Activated naive CD8-positive, alpha-beta T cell treated with anti-CD3 and anti-CD28 coated beads, Interleukin-2, amount 10 ng/mL, durations not matched to agents 7 days and 5 days (primary cell): ENCODE data around the gene ZNF550. TPM values are rescaled to one million over a fixed set of nuclear protein-coding genes. Genes with fewer than 3 reads are reported as not detected.
"Not testable (repeated sequence)": the region's sequence is repeated elsewhere in the genome, so short reads cannot be mapped to it uniquely, and the experiment has no call there.

ENCODE experiments used
- ATAC-seq: fragments of 150-1000 bp; cut with Tn5 transposase; one replicate; pipeline ENCODE4 v1.10.0; 2021; ENCODE audit warnings: low read depth, moderate library complexity
- POLR2A ChIA-PET: fragments of 350-600 bp; sonication (Branson Sonifier 250); formaldehyde crosslinking; loops from one replicate; lab custom pipeline; 2021; ENCODE audit warnings: antibody characterized with exemption; lab: Charles Lee
- DNase-seq: peaks from one replicate; pipeline ENCODE4 v3.0.0; 2021
- H3K27ac Mint-ChIP-seq: one replicate; pipeline ENCODE4 v1.8.0; 2022; ENCODE audit warnings: mild to moderate bottlenecking, mixed read lengths
- H3K27me3 Mint-ChIP-seq: one replicate; pipeline ENCODE4 v1.8.0; 2022; ENCODE audit warnings: mild to moderate bottlenecking, moderate library complexity, mixed read lengths
- H3K36me3 Mint-ChIP-seq: one replicate; pipeline ENCODE4 v1.8.0; 2021; ENCODE audit warnings: mild to moderate bottlenecking, mixed read lengths
- H3K4me1 Mint-ChIP-seq: one replicate; pipeline ENCODE4 v1.8.0; 2021; ENCODE audit warnings: mixed read lengths
- H3K4me3 Mint-ChIP-seq: one replicate; pipeline ENCODE4 v1.8.0; 2022; ENCODE audit warnings: mild to moderate bottlenecking, moderate library complexity, mixed read lengths
- H3K9me3 Mint-ChIP-seq: one replicate; pipeline ENCODE4 v1.8.0; 2021; ENCODE audit warnings: mixed read lengths
- total RNA-seq, 2 experiments: library from RNA; stranded (reverse); gene quantifications; one replicate each; pipeline ENCODE4 v1.2.3, GENCODE V29; 2021

Gene ZNF550
- total RNA-seq, 2 experiments from 2014 or later: 27.7 to 27.9 TPM

GRCh38 chr19:57566396-57567265 lies 7.0 kb upstream of the ZNF550 start:
- no peaks in the 10 kb centered on the region for H3K4me1 Mint-ChIP-seq
- POLR2A ChIA-PET: no interaction called here
- H3K4me3 Mint-ChIP-seq: no peak overlapping the region
- DNase-seq (no peak), ATAC-seq (no peak)
- peaks cover 41% of the 10 kb centered on the region for H3K9me3 Mint-ChIP-seq
- no peaks in the 10 kb centered on the region for H3K27me3 Mint-ChIP-seq
- H3K36me3 Mint-ChIP-seq: peaks cover 10% of the 10 kb centered on the region
- no peak overlapping the region for H3K27ac Mint-ChIP-seq

DNA sequence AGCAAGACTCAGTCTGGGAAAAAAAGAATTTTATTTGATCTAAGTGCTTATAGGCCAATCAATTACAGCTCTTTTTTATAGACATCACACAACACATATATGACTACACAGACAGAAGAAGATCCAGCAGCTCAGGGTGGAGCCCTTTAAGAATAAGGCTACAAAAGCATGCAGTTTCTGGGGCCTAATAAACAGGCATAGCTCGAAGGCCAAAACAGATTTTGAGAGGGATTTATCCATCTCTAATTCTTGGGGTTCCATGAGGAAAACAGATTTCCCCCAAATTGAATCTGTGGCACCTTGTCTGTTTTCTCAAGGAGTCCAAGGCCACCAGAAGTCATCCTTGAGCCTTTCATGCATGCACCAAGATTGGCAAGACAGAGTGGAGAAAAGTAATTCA lies 3.9 kb upstream of the ZNF550 start:
- no peak overlapping the region for H3K27ac Mint-ChIP-seq

DNA sequence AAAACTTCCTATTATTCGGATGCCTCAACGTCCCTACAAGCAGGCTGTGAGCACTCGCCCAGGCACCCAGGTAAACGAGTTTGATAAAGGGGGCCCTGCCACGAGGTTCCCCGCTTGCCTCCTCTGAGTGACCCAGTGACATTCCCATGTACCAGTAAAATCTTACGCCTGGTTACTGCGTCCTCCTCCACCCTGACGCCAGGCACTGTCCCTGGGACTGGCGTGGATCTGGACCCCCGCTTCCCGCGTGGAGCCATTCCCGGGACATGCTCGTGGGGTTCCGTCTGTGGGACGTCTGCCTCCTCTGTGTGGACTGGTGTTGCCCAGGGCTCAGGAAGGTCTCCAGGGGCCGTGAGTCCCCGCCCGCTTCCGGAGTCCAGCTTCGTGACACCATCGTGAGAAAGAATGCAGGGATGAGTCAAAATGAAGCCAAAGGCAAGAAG lies 407 bp upstream of the ZNF550 start:
- Mint-ChIP-seq H3K27ac (peak overlapping the region; percentile 94), H3K9me3 (peaks cover 27% of the 10 kb centered on the region), H3K4me1 (peaks cover 25% of the 10 kb centered on the region), H3K27me3 (no peaks in the 10 kb centered on the region), H3K4me3 (peak overlapping the region; percentile 95), H3K36me3 (peaks cover 38% of the 10 kb centered on the region)
- POLR2A ChIA-PET: no interaction called here
- ATAC-seq: no peak
- DNase-seq: peak; percentile 36

More for the DNA sequence above, 3.9 kb upstream of the ZNF550 start:
- ATAC-seq: no peak
- DNase-seq: no peak
- H3K4me3 Mint-ChIP-seq: no peak overlapping the region
- peaks cover 11% of the 10 kb centered on the region for H3K36me3 Mint-ChIP-seq
- H3K9me3 Mint-ChIP-seq: peaks cover 42% of the 10 kb centered on the region
- POLR2A ChIA-PET: no interaction called here
- H3K27me3 Mint-ChIP-seq: no peaks in the 10 kb centered on the region
- H3K4me1 Mint-ChIP-seq: peaks cover 15% of the 10 kb centered on the region

DNA sequence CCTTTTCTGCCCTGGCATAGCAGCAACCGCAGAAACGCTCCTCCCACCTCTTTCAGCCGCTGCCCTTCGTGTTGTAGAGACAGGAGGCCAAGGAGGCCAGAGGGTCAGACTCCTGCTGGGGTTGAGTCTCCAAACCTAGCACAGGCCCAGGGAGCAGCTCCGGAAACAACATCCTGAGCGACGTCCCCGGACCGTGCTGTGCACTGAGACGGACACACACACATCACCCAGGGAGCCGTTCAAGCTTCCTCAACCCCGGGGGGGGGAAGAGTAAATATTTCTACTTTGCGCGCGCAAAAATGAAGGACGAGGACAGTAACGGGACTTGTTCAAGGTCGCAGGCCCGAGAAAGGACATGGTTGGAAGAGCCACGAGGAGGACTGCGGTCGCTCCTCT lies 657 bp downstream of the ZNF550 start:
- Mint-ChIP-seq H3K9me3 (peaks cover 32% of the 10 kb centered on the region), H3K4me1 (peaks cover 25% of the 10 kb centered on the region), H3K4me3 (peak overlapping the region; percentile 95), H3K27me3 (no peaks in the 10 kb centered on the region), H3K27ac (peak overlapping the region; percentile 94), H3K36me3 (peaks cover 49% of the 10 kb centered on the region)
- POLR2A ChIA-PET: interaction anchor here (0.6 to 1.2 kb wide), 2 partner anchors 25 to 188 kb away, joined by 3 read pairs; partner anchors contain the start of genes ZIK1 and ZNF776
- DNase-seq (peak; percentile 44), ATAC-seq (peak; percentile 55)

DNA sequence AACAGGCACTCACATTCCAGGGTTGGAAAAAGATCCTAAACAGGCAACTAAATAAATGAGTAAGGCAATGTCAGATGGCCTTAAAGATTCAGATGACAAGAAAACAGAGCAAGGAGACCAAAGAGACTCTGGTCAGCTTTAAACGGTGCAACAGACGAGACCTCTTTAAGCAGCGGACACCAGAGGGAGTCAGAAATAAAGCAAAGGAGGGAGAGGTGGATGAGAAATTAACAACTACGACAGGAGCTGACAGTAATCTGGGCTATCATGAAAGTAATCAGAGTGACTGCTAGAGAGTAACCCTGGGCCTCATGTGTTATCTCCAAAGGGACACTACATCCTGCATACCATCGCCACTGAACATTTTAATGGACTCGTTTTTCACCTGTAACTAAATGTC lies 1.1 kb downstream of the ZNF550 start:
- Mint-ChIP-seq H3K36me3 (peaks cover 54% of the 10 kb centered on the region), H3K27ac (peak overlapping the region; percentile 94), H3K4me3 (peak overlapping the region; percentile 95), H3K9me3 (peaks cover 32% of the 10 kb centered on the region), H3K4me1 (peaks cover 25% of the 10 kb centered on the region), H3K27me3 (no peaks in the 10 kb centered on the region)
- POLR2A ChIA-PET: interaction anchor here (0.6 to 1.2 kb wide), 2 partner anchors 26 to 188 kb away, joined by 3 read pairs; partner anchors contain the start of genes ZIK1 and ZNF776
- DNase-seq (no peak), ATAC-seq (no peak)

GRCh38 chr19:57557659-57558058 lies 2.0 kb downstream of the ZNF550 start:
- POLR2A ChIA-PET: no interaction called here
- DNase-seq: no peak
- no peaks in the 10 kb centered on the region for H3K27me3 Mint-ChIP-seq
- peaks cover 39% of the 10 kb centered on the region for H3K9me3 Mint-ChIP-seq
- peaks cover 25% of the 10 kb centered on the region for H3K4me1 Mint-ChIP-seq
- no peak for ATAC-seq
- peak overlapping the region; percentile 95 for H3K4me3 Mint-ChIP-seq
- peaks cover 63% of the 10 kb centered on the region for H3K36me3 Mint-ChIP-seq
- no peak overlapping the region for H3K27ac Mint-ChIP-seq

- no peak for ATAC-seq
- Mint-ChIP-seq H3K36me3 (peaks cover 99% of the 10 kb centered on the region), H3K4me3 (no peak overlapping the region), H3K27me3 (no peaks in the 10 kb centered on the region), H3K27ac (no peak overlapping the region), H3K9me3 (peaks cover 48% of the 10 kb centered on the region), H3K4me1 (peaks cover 2% of the 10 kb centered on the region)
- no peak for DNase-seq
- POLR2A ChIA-PET: no interaction called here
Measured at GRCh38 chr19:57552432-57552831, 7.2 kb downstream of the ZNF550 start.

DNA sequence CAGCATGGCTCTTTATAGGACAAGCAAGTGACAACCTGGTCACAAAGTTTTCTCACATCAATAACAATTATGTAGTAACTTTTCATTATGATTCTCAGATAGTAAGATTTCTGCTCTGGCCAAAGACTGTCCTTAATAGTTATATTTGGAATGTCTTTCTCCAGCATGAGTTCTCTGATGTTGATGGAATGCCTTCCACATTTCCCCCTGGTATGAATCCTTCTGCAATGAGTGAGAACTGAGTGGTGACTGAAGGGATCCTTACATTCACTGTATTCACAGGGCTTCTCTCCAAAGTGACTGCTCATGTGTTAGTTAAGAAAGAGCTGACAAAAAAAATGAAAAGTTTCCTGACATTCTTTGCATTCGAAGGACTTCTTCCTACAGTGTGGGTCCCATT lies 13.2 kb downstream of the ZNF550 start:
- H3K4me3 Mint-ChIP-seq: no peak overlapping the region
- H3K27ac Mint-ChIP-seq: no peak overlapping the region
- no peaks in the 10 kb centered on the region for H3K27me3 Mint-ChIP-seq
- DNase-seq (no peak), ATAC-seq (no peak)
- H3K4me1 Mint-ChIP-seq: no peaks in the 10 kb centered on the region
- POLR2A ChIA-PET: no interaction called here
- peaks cover 49% of the 10 kb centered on the region for H3K9me3 Mint-ChIP-seq
- peaks cover 96% of the 10 kb centered on the region for H3K36me3 Mint-ChIP-seq

- Mint-ChIP-seq H3K27ac (no peak overlapping the region), H3K27me3 (no peaks in the 10 kb centered on the region), H3K9me3 (peaks cover 59% of the 10 kb centered on the region), H3K4me3 (no peak overlapping the region), H3K36me3 (peaks cover 95% of the 10 kb centered on the region), H3K4me1 (no peaks in the 10 kb centered on the region)
- POLR2A ChIA-PET: no interaction called here
- ATAC-seq (no peak), DNase-seq (no peak)
Measured at GRCh38 chr19:57537953-57538547, 21.6 kb downstream of the ZNF550 start.

GRCh38 chr19:57527136-57527881 lies 32.4 kb downstream of the ZNF550 start, which contains the start of gene ZNF549:
TSS of gene ZNF549 (plus strand) at chr19:57527356. CDS start at chr19:57527574, 218 bp downstream.
- POLR2A ChIA-PET: interaction anchor here (1.0 kb wide), 1 partner anchor 200 kb away, joined by 3 read pairs; the partner anchor contains the start of gene ZNF671

DNA sequence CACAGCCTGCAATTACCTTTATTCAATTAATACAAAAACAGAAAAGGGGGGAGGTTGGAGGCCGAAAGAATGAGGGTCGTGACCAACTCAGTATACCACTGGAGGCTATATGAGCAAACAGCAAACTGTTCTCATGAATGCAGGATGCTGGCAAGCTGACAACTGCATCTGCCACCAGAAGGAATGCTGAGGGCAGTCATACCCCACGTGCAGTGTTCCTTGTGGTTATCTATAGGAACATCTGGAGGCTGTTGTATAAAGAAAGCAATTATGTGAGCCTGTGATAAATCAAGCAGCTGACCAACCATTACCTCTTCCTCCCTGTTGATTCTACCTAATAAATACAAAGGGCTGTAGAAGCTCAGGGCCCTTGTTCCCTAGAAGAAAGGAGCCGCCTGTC lies 41.6 kb downstream of the ZNF550 start:
- Mint-ChIP-seq H3K36me3 (peaks cover 41% of the 10 kb centered on the region), H3K9me3 (peaks cover 31% of the 10 kb centered on the region)
- ATAC-seq, DNase-seq, H3K27ac Mint-ChIP-seq, H3K4me3 Mint-ChIP-seq, H3K27me3 Mint-ChIP-seq, H3K4me1 Mint-ChIP-seq, POLR2A ChIA-PET: not testable (repeated sequence)

More at GRCh38 chr19:57527136-57527881, 32.4 kb downstream of the ZNF550 start, which contains the start of gene ZNF549:
- H3K4me3 Mint-ChIP-seq: peak within 1 kb of the TSS; percentile 87
- DNase-seq (peak; percentile 88), ATAC-seq (peak; percentile 99)
- H3K36me3 Mint-ChIP-seq: peaks cover 30% of the 10 kb centered on the region
- H3K27me3 Mint-ChIP-seq: no peaks in the 10 kb centered on the region
- peak within 1 kb of the TSS; percentile 91 for H3K27ac Mint-ChIP-seq
- H3K4me1 Mint-ChIP-seq: peaks cover 11% of the 10 kb centered on the region
- peaks cover 19% of the 10 kb centered on the region for H3K9me3 Mint-ChIP-seq

DNA sequence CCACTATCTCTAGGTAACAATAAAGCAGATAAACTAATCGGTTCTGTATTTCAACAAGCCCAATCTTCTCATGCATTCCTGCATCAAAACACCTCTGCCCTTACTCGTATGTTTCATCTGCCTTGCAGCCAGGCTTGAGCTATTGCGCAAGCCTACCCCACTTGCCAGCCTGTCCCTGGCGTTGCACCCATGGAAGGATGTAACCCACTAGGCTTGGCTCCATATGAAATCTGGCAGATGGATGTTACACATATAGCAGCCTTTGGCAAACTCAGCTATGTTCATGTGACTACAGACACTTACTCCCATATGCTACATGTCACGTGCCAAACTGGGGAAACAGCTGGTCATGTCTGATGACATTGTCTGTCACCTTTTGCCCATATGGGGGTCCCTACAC lies 44.4 kb downstream of the ZNF550 start:
- peaks cover 53% of the 10 kb centered on the region for H3K36me3 Mint-ChIP-seq
- POLR2A ChIA-PET: no interaction called here
- DNase-seq: no peak

GRCh38 chr19:57512845-57513244 lies 46.8 kb downstream of the ZNF550 start:
- Mint-ChIP-seq H3K36me3 (peaks cover 73% of the 10 kb centered on the region), H3K4me1 (no peaks in the 10 kb centered on the region), H3K27ac (no peak overlapping the region), H3K27me3 (no peaks in the 10 kb centered on the region), H3K9me3 (peaks cover 42% of the 10 kb centered on the region), H3K4me3 (no peak overlapping the region)
- no peak for ATAC-seq
- no peak for DNase-seq
- POLR2A ChIA-PET: interaction anchor here (0.7 kb wide), 1 partner anchor 13 kb away, joined by 3 read pairs; the partner anchor contains the start of gene ZNF773

More for the DNA sequence above, 44.4 kb downstream of the ZNF550 start:
- Mint-ChIP-seq H3K27ac (no peak overlapping the region), H3K4me1 (no peaks in the 10 kb centered on the region), H3K4me3 (no peak overlapping the region), H3K27me3 (no peaks in the 10 kb centered on the region), H3K9me3 (peaks cover 37% of the 10 kb centered on the region)
- ATAC-seq: no peak
